Neural cell (in vitro differentiated cells): Measurements from ENCODE around the gene FOXP4. TPM values are rescaled to one million over a fixed set of nuclear protein-coding genes. Genes with fewer than 3 reads are reported as not detected.

Experiments used
- H2AFZ ChIP-seq: fragments of 200-600, 300-800 bp; sonication (generic), shearing (Covaris generic); 2 replicates; pipeline ENCODE4 v1.6.0; 2014; ENCODE audit warnings: low read depth, mild to moderate bottlenecking, antibody characterized with exemption, low read length, moderate library complexity
- H3F3A ChIP-seq: fragments of 200-600 bp; shearing (Covaris generic); 2 replicates; pipeline ENCODE4 v1.6.1; 2016; ENCODE audit warnings: mild to moderate bottlenecking, moderate library complexity, mixed read lengths, antibody characterized with exemption, low read length; ENCODE audit not compliant: insufficient read depth, poor library complexity, severe bottlenecking
- H3K27ac ChIP-seq: fragments of 200-600, 300-800 bp; sonication (generic), shearing (Covaris generic); 2 replicates; pipeline ENCODE4 v1.5.1; 2014; ENCODE audit warnings: mild to moderate bottlenecking, low read length, moderate library complexity
- H3K27me3 ChIP-seq: fragments of 300-800, 200-600 bp; sonication (generic), shearing (Covaris generic); 2 replicates; pipeline ENCODE4 v1.6.0; 2014; ENCODE audit warnings: mild to moderate bottlenecking, low read depth, low read length, moderate library complexity; ENCODE audit not compliant: insufficient read depth
- H3K36me3 ChIP-seq: fragments of 300-800, 200-600 bp; sonication (generic), shearing (Covaris generic); 2 replicates; pipeline ENCODE4 v1.5.1; 2014; ENCODE audit warnings: mild to moderate bottlenecking, antibody characterized with exemption, low read length, moderate library complexity; ENCODE audit not compliant: insufficient read depth
- H3K4me2 ChIP-seq: fragments of 300-800, 200-600 bp; sonication (generic), shearing (Covaris generic); 2 replicates; pipeline ENCODE4 v1.6.0; 2014; ENCODE audit warnings: mild to moderate bottlenecking, low read length
- H3K4me3 ChIP-seq: fragments of 300-800, 200-600 bp; sonication (generic), shearing (Covaris generic); 2 replicates; pipeline ENCODE4 v1.5.1; 2014; ENCODE audit warnings: mild to moderate bottlenecking, low read length, moderate library complexity
- H3K79me2 ChIP-seq: fragments of 200-600 bp; shearing (Covaris generic); replicated peaks from 2 replicates; pipeline ENCODE4 v1.6.0; 2014; ENCODE audit warnings: mild to moderate bottlenecking, low read length, moderate library complexity; ENCODE audit not compliant: insufficient read depth
- H3K9ac ChIP-seq: fragments of 300-800, 200-600 bp; sonication (generic), shearing (Covaris generic); 2 replicates; pipeline ENCODE4 v1.6.1; 2016; ENCODE audit warnings: mild to moderate bottlenecking, low read length, mixed read lengths
- H3K9me2 ChIP-seq: fragments of 200-600 bp; shearing (Covaris generic); 2 replicates; pipeline ENCODE4 v1.6.1; 2016; ENCODE audit warnings: mild to moderate bottlenecking, low read length, mixed read lengths; ENCODE audit not compliant: insufficient read depth
- H3K9me3 ChIP-seq: fragments of 200-600, 300-800 bp; sonication (generic), shearing (Covaris generic); 2 replicates; pipeline ENCODE4 v1.6.1; 2016; ENCODE audit warnings: mild to moderate bottlenecking, mixed run types, low read length, moderate library complexity, mixed read lengths
- H4K20me1 ChIP-seq: fragments of 200-600 bp; shearing (Covaris generic); 2 replicates; pipeline ENCODE4 v1.6.1; 2016; ENCODE audit warnings: mild to moderate bottlenecking, mixed run types; ENCODE audit not compliant: insufficient read depth
- CTCF ChIP-seq: fragments of 450-650 bp; IDR thresholded peaks from 2 replicates; pipeline ENCODE4 v1.5.1; 2014; ENCODE audit warnings: antibody characterized with exemption, mild to moderate bottlenecking, moderate library complexity; ENCODE audit not compliant: poor library complexity, severe bottlenecking
- EP300 ChIP-seq: fragments of 450-650 bp; conservative IDR thresholded peaks from 2 replicates; pipeline ENCODE4 v1.6.1; 2014; ENCODE audit warnings: antibody characterized with exemption, mild to moderate bottlenecking, moderate library complexity; ENCODE audit not compliant: poor library complexity, severe bottlenecking
- EZH2 ChIP-seq: fragments of 200-600, 300-800 bp; shearing (Covaris generic), sonication (generic); IDR thresholded peaks from 2 replicates; pipeline ENCODE4 v1.6.1; 2014; ENCODE audit warnings: antibody characterized with exemption, low read length, borderline replicate concordance, mild to moderate bottlenecking; ENCODE audit not compliant: insufficient read depth, poor library complexity, severe bottlenecking
- MXI1 ChIP-seq: fragments of 450-650 bp; conservative IDR thresholded peaks from 2 replicates; pipeline ENCODE4 v1.6.1; 2014; ENCODE audit warnings: antibody characterized with exemption, mild to moderate bottlenecking; ENCODE audit not compliant: poor library complexity, severe bottlenecking
- POLR2AphosphoS5 ChIP-seq: IDR thresholded peaks from 2 replicates; pipeline ENCODE4 v1.6.1; 2012
- RAD21 ChIP-seq: fragments of 450-650 bp; conservative IDR thresholded peaks from 2 replicates; pipeline ENCODE4 v1.6.1; 2014; ENCODE audit warnings: antibody characterized with exemption, mild to moderate bottlenecking, moderate library complexity
- REST ChIP-seq: IDR thresholded peaks from 2 replicates; pipeline ENCODE4 v1.6.1; 2012; ENCODE audit warnings: borderline replicate concordance
- SMC3 ChIP-seq: fragments of 450-650 bp; conservative IDR thresholded peaks from 2 replicates; pipeline ENCODE4 v1.6.1; 2014; ENCODE audit warnings: antibody characterized with exemption, mild to moderate bottlenecking, moderate library complexity; ENCODE audit not compliant: poor library complexity
- TAF1 ChIP-seq: IDR thresholded peaks from 2 replicates; pipeline ENCODE4 v1.6.1; 2012; ENCODE audit warnings: low read depth
- polyA plus RNA-seq: library from polyadenylated mRNA; depleted of rRNA; stranded (reverse); fragments of >200 nt; gene quantifications from 2 replicates; pipeline ENCODE4 v1.2.3, GENCODE V29; 2014

The FOXP4 gene
- polyA plus RNA-seq, 1 donor from 2014 or later, result 7.1 TPM

DNA sequence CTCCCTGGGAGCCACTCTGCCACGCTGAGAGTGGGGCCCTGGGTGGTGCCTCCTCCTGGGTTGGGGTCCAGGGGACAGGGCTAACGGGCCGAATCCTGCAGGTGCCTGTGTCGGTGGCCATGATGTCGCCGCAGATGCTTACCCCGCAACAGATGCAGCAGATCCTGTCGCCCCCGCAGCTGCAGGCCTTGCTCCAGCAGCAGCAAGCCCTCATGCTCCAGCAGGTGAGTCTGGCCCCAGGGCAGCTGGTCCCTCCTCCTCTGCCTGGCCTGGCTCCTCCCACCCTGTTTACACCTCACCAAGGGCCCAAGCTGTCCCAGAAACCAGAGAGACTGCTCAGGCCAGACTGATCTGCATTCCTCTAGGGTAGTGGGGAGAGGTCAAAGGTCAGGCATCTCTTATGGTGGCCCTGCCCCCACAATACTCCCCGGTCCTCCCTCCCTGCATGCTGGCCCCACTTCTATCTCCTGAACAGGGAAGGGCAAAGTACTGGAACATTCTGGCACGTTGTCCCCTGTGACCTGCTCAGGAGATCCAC lies 38.6 kb downstream of the FOXP4 start:
- Histone ChIP-seq H3K9me3 (no peaks in the 10 kb centered on the region), H3K4me3 (no peak overlapping the region), H2AFZ (no peak overlapping the region), H3K9me2 (no peaks in the 10 kb centered on the region), H3K36me3 (no peaks in the 10 kb centered on the region), H3K27ac (no peak overlapping the region), H3K9ac (no peak overlapping the region), H3F3A (no peaks in the 10 kb centered on the region), H3K27me3 (no peaks in the 10 kb centered on the region), H3K4me2 (no peak overlapping the region), H3K79me2 (peaks cover under 1% of the 10 kb centered on the region), H4K20me1 (peaks cover 10% of the 10 kb centered on the region)
- TF ChIP-seq SMC3, result no peak
- TF ChIP-seq REST, result no peak
- TF ChIP-seq CTCF, result no peak
- TF ChIP-seq EZH2, result no peak
- no peak for TF ChIP-seq EP300
- TF ChIP-seq MXI1, result no peak
- no peak for TF ChIP-seq POLR2AphosphoS5
- no peak for TF ChIP-seq RAD21
- no peak for TF ChIP-seq TAF1

GRCh38 chr6:41585605-41586004 lies 39.4 kb downstream of the FOXP4 start:
- peak overlapping the region; percentile 38 for H3K9ac ChIP-seq
- no peaks in the 10 kb centered on the region for H3K79me2 ChIP-seq
- no peak overlapping the region for H3K4me2 ChIP-seq
- H3F3A ChIP-seq, result no peaks in the 10 kb centered on the region
- peak overlapping the region; percentile 0 for H3K4me3 ChIP-seq
- H3K9me2 ChIP-seq, result no peaks in the 10 kb centered on the region
- peaks cover 10% of the 10 kb centered on the region for H4K20me1 ChIP-seq
- peak overlapping the region; percentile 25 for H3K27ac ChIP-seq
- no peak for TF ChIP-seq RAD21
- no peak for TF ChIP-seq POLR2AphosphoS5
- no peak for TF ChIP-seq EP300
- no peak for TF ChIP-seq TAF1
- no peak for TF ChIP-seq MXI1
- no peak for TF ChIP-seq REST
- no peak for TF ChIP-seq SMC3
- TF ChIP-seq EZH2, result no peak
- TF ChIP-seq CTCF, result no peak
- no peaks in the 10 kb centered on the region for H3K36me3 ChIP-seq
- no peaks in the 10 kb centered on the region for H3K9me3 ChIP-seq
- no peak overlapping the region for H2AFZ ChIP-seq
- no peaks in the 10 kb centered on the region for H3K27me3 ChIP-seq
